GM19099 (cell line): ENCODE measurements around the gene PROM1.

Source experiments
- POLR2A ChIP-seq: IDR thresholded peaks from 3 replicates; pipeline ENCODE4 v1.6.1; 2011; ENCODE audit warnings: low read depth; ENCODE audit not compliant: insufficient read length; ENCODE audit errors: extremely low read depth

PROM1 gene

GRCh38 chr4:16026160-16026761 is 57.6 kb downstream of the PROM1 start:
- TF ChIP-seq POLR2A, result no peak

DNA sequence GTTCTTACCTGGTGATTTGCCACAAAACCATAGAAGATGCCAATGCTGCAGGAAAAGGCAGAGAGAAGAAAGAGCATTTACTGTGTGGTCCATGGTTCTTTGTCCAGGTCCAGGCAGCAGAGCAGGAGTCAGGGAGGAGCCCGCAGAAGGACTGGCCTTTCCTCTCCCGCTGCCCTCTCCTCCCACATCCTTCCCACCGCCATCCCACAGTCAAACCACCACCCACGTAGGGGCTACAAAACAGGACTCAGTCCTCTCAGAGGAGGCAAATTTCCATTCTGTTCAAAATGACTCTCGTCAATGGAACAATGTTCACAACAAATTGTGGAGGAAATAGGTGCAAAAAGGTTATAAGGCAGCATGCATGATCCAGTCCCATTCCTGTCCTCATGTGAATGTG is 58.6 kb downstream of the PROM1 start:
- TF ChIP-seq POLR2A, result no peak

- TF ChIP-seq POLR2A, result no peak
Observed at GRCh38 chr4:16023776-16024408, 59.9 kb downstream of the PROM1 start.

DNA sequence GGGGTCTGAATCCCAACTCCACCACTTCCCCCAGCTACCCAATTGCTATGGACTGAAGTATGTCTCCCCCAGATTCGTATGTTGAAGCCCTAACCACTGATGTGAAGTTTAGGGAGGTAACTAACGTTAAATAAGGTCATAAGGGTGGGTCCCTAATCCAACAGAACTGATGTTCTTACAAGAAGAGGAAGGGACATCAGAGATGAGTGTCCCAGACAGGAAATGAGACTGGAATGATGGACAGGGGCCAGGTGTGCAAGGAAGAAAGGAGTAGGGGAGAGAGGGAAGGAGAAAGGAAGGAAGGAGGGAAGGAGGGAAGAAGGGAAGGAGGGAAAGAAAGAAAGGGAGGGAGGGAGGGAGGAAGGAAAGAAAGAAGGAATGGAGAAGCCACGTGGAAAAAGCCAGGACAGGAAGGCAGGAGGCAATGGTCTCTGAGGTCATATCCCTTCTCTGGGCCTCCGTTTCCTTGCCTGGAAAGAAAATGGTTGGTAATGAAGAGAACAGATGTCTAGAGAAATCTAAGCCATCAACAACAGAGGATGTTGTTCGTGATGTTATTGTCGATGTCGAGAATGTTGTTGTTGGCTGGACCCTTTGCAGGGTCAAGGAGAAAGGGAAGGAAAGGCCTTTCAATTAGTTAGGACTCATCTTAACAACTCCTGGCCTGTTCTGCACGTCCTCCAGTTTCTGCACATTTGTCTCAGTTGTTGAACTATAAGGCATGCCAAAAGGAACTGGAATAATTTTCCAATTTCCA is 61.8 kb downstream of the PROM1 start:
- no peak for TF ChIP-seq POLR2A

DNA sequence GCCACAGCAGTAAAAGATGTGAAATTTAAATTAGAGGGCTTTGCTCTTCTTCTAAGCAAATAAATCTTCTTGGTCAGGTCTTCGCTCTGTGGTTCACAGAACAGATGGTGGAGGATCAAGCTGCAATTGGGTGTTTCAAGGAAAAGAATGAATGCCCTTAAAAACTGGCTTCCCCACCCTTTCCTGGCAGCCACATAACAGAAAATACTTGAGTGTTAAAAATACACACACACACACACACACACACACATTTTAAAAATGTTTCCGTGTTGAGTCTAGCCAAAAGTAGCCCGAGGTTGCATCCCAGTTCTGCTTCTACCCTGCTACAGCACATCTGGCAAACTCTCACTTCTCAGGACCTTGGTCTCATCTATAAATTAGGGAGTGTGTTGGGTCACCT is 64.2 kb downstream of the PROM1 start:
- TF ChIP-seq POLR2A, result no peak

DNA sequence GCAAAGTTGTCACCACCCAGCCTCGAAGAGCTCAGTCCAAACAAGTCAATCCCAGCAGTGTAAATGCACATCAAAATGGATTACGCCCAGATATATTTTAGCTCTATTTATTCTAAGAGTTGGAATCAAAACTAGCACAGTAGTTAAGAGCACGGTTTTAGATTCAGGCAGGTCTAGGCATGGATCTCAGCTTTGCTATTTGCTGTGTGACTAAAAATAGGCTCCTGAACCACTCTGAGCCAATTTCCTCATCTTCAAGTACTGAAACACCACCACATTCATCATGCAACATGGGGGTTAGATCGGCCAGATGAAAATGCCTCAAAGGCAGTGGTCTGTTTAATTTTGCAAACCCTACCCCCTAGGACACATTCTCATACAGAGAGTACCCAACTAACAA is 65.0 kb downstream of the PROM1 start:
- no peak for TF ChIP-seq POLR2A

DNA sequence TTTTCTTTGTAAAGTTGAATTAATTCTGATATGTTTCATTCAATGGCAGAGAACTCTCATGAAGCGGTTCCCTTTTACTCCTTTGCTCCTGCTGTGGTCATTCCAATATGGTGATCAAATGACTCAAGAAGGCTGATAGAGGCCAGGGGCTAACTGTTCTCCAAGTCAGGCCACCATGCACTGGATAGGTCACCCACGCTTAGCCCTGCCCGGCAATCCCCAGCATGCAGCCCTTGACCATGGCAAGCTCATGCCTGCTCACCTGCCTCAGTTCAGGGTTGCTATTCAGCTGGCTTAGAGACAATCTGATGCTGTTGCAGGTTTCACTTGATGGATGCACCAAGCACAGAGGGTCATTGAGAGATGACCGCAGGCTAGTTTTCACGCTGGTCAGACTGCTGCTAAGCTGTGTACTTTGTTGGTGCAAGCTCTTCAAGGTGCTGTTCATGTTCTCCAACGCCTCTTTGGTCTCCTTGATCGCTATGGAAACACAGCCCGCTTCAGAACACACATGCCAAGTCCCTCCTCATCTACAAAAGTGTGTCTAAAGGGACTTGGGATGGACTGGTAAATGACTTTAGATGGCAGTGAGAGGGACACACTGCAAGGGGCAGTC is 65.7 kb downstream of the PROM1 start:
- TF ChIP-seq POLR2A, result no peak

- no peak for TF ChIP-seq POLR2A
Observed at GRCh38 chr4:16016536-16016935, 67.3 kb downstream of the PROM1 start.

DNA sequence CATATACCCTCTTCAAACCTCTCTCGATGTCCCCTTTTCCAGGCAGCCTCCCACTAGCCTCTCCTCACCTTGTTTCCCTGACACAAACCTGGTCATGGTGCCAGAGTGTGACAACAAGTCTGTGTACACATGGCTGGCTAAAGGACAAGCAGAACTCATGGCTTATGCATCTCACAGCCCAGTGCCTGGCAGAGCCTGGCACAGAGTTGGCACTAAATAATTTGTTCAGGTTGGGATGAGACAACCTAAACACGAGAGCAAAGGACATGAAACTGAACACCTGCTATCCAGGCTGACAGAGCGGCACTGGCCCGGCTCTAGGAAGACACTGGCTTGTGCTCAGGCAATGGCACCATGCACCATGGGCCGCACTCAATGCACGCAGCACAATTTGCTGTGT is 72.7 kb downstream of the PROM1 start:
- no peak for TF ChIP-seq POLR2A

DNA sequence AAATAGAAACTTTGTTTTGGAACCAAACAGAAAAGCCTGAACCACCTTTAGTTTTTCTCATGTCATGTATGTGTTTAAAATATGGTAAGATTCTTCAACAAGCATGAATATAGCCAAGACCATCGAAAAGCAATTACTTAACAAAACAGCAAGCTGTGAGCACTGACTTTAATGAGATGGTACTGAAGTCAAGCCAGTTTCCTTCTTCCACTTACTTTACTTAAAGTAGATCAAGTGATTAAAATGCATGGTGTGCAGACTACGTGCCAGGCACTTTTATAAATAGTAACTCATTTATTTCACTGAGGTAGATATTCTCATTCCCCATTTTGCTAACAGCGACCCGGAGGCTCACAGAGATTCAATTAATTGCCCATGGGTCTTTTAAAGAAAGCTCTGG is 74.7 kb downstream of the PROM1 start:
- no peak for TF ChIP-seq POLR2A

- no peak for TF ChIP-seq POLR2A
Observed at GRCh38 chr4:16007471-16008095, 76.2 kb downstream of the PROM1 start.

DNA sequence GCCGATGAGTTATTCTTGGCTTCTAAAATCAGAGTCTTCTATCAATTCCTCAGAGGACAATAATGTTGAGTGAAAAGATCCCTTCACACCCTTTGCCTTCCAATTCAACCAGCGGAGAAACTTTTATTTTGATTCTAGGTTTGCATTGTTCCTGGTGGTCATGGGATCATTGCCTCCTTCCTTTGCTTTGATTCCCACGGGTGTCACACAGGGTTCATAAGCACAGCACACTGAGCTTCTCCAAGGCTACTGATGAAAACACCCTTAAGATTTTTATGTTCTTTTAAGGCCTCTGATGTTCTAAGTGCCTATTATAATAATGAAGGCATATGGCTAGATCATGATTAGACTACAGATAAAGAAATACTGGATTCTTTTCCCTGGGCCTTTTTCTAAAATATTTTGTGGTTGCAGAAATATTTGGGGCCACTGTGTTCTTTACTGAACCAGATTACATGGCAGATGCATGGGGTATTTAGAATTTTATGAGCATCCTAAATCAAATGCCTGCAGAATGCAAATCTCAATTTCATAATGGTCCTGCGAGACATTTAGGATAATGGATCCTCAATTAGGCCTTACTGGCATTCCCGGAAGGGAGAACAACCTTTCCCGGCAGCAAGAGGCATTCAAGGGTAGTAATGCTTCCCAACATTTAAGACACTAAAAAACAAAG is 76.9 kb downstream of the PROM1 start:
- no peak for TF ChIP-seq POLR2A

DNA sequence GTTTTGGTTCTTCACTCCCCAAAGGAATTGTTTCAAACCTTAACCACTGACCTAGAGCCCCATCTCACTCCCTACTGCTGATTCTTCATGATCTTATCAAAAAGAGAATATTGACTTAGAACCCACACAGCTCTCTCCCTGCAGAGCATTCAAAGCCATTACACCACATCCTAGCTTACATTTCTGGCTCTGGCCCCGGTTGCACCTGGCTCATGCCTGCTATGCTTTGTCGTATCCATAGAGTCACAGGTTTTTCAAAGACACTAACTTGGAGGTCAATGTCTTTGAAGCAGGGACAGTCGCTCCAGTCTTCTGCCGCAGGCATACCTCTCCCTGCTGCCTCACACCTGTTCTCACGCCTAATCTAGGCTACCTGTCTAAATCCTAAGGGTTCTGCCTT is 78.1 kb downstream of the PROM1 start:
- no peak for TF ChIP-seq POLR2A

DNA sequence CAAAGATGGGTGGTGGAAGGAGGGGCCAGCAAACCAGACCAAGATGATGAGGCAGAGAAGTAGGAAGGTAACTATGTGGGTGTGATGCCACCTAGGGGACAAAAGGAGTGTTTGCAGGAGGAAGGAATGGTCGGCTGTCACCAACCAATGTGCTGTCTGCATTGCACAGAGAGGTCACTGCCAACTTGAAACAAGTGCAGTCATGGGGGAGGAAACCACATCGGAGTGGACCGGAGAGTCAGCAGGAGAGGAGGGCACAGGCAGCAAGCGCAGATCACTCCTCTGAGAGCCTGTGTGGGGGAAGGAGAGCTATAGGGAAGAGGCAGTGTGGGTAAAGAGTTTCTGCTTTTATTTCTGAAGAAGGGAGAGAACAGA is 82.4 kb downstream of the PROM1 start:
- no peak for TF ChIP-seq POLR2A
